ENCODE results near the gene AFP. TPM values are rescaled to one million over a fixed set of nuclear protein-coding genes. Genes with fewer than 3 reads are reported as not detected.

AFP gene
- total RNA-seq, 1 experiment from 2014 or later, result 4.9 TPM

GRCh38 chr4:73407227-73407673 lies 28.8 kb upstream of the AFP start:
- Histone ChIP-seq H4K91ac (ENCODE audit: insufficient read length, low read depth, low read length) (no peak overlapping the region), H4K5ac (ENCODE audit: insufficient read length, low read depth, low read length) (no peak overlapping the region), H3K9ac (ENCODE audit: extremely low read depth, insufficient read length, low read length) (no peak overlapping the region), H3K27ac (ENCODE audit: insufficient read length, low read depth, low read length) (no peak overlapping the region), H2BK120ac (ENCODE audit: low read depth, low read length, poor library complexity, severe bottlenecking) (no peak overlapping the region), H3K4me2 (ENCODE audit: insufficient read depth, insufficient read length, low read length) (no peak overlapping the region), H3K18ac (ENCODE audit: insufficient read length, low read depth, low read length) (no peak overlapping the region), H3K23ac (ENCODE audit: insufficient read length, low read depth, low read length) (no peak overlapping the region), H3K4ac (ENCODE audit: low read depth, low read length) (no peak overlapping the region), H2AK5ac (ENCODE audit: insufficient read length, low read length) (no peak overlapping the region), H3K27me3 (ENCODE audit: insufficient read depth, low read length) (no peaks in the 10 kb centered on the region), H3K14ac (ENCODE audit: insufficient read depth, low read length) (no peak overlapping the region), H2BK20ac (ENCODE audit: low read depth, low read length, poor library complexity, severe bottlenecking) (no peak overlapping the region), H3T11ph (ENCODE audit: low read length) (no peak overlapping the region), H2BK12ac (ENCODE audit: insufficient read length, low read depth, low read length) (no peak overlapping the region), H2BK15ac (ENCODE audit: low read depth, low read length) (no peak overlapping the region), H3K79me2 (ENCODE audit: insufficient read depth, low read length) (no peaks in the 10 kb centered on the region), H3K23me2 (ENCODE audit: insufficient read length, low read depth, low read length, poor library complexity, severe bottlenecking) (no peaks in the 10 kb centered on the region), H2AFZ (ENCODE audit: low read length) (no peak overlapping the region), H3K4me1 (ENCODE audit: insufficient read depth, low read length) (0 out of 2 replicates have a peak, but pooled peaks cover 2% of the 10 kb centered on the region), H3K56ac (ENCODE audit: insufficient read length, low read depth, low read length) (no peak overlapping the region), H4K8ac (replicated peaks; ENCODE audit: insufficient read length, low read depth, low read length) (no peak overlapping the region), H4K20me1 (ENCODE audit: control insufficient read depth, insufficient read depth, insufficient read length) (no peaks in the 10 kb centered on the region), H2BK5ac (ENCODE audit: insufficient read length, low read length) (no peak overlapping the region), H3K79me1 (ENCODE audit: insufficient read depth, low read depth, low read length, poor library complexity, severe bottlenecking) (no peaks in the 10 kb centered on the region), H3K9me3 (ENCODE audit: control insufficient read depth, low read depth, low read length) (no peaks in the 10 kb centered on the region)
- H3K4me3 Mint-ChIP-seq, result no peak overlapping the region
- DNase-seq, result no peak
- TF ChIP-seq CTCF (conservative IDR thresholded peaks at IDR 0.05), result no peak
- peaks cover 10 to 14% of the 10 kb centered on the region in 2 experiments for H3K4me1 Mint-ChIP-seq
- no peaks in the 10 kb centered on the region for H3K9me3 Mint-ChIP-seq
- no peak overlapping the region for H3K27ac Mint-ChIP-seq
- H3K27me3 Mint-ChIP-seq (ENCODE audit: low read depth), result no peaks in the 10 kb centered on the region
- no CpG with 5 or more reads among the region's 2 CpGs for WGBS (ENCODE audit: extremely low coverage, insufficient read length, low lambda C conversion rate)
- H3K36me3 Mint-ChIP-seq (ENCODE audit: insufficient read depth in 1 of 3, low read depth in 3 of 3), result no peaks in the 10 kb centered on the region
